HG03045 (cell line): ENCODE data around the gene MT1H.
A peak's percentile ranks its signal among the peaks of the same experiment; 100 is the strongest.
"Not testable (repeated sequence)": the region's sequence is repeated elsewhere in the genome, so short reads cannot be mapped to it uniquely, and the experiment has no call there.

Source experiments
- ATAC-seq: cut with Tn5 transposase; IDR thresholded peaks from one replicate; pipeline ENCODE4 v1.9.1; 2021; ENCODE audit warnings: mild to moderate bottlenecking, moderate library complexity; ENCODE audit not compliant: unreplicated experiment

The MT1H gene

GRCh38 chr16:56669005-56669839 is at the start of gene MT1H:
TSS of gene MT1H (plus strand) at chr16:56669814. CDS start at chr16:56669885, 71 bp downstream.
- no peak for ATAC-seq

DNA sequence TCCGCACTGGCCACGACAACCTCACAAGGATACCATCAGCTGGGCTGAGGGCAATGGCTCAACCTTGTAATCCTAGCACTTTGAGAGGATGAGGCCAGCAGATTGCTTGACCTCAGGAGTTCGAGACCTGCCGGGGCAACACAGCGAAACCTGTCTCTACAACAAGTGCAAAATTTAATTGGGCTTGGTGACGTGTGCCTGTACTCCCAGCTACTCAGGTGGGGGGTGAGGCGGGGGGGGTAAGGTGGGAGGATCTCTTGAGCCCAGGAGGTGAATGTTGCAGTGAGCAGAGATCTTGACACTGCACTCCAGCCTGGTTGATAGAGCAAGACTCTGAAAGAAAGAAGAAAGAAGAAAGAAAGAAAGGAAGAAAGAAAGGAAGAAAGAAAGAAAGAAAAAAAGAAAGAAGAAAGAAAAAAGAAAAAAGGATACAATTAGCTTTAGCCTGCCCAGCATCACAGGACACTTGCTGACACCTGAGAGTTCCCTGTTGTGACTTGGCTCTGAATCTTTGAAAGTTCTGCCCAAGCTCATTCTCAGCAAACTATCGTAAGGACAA is 49.2 kb upstream of the MT1H start:
- ATAC-seq = no peak

DNA sequence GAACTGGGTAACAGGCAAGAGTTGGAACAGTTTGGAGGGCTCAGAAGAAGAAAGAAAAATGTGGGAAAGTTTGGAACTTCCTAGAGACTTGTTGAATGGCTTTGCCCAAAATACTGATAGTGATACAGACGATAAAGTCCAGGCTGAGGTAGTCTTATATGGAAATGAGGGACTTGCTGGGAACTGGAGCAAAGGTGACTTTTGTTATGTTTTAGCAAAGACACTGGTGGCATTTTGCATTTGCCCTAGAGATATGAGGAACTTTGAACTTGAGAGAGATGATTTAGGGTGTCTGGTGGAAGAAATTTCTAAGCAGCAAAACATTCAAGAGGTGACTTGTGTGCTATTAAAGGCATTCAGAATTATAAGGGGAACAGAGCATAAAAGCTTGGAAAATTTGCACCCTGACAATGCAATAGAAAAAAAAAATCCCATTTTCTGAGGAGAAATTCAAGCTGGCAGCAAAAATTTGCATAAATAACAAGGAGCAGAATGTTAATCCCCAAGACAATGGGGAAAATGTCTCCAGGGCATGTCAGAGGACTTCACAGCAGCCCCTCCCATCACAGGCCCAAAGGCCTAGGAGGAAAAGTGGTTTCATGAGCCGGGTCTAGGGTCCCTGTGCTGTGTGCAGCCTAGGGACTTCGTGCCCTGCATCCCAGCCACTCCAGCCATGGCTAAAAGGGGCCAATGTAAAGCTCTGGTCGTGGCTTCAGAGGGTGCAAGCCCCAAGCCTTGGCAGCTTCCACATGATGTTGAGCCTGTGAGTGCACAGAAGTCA is 47.8 kb upstream of the MT1H start:
- ATAC-seq = not testable (repeated sequence)

GRCh38 chr16:56623184-56623583 is 46.4 kb upstream of the MT1H start:
- ATAC-seq = not testable (repeated sequence)

DNA sequence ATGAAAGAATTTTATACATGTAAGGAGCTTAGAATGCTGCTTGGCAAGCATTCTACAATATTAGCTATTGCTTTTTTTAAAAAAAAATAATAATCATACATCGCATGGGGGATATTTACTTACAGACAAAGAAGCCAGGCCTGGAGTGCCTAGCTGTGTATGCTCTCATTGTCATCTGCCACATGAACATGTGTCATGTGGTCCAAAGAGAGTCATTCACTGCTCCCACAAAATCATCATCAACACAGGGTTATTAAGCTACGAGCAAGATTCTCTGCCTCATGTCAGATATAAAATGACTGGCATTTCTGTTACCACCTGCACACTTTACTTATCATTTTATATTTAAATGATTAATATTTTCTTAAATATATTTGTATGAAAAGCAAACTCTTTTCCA is 46.0 kb upstream of the MT1H start:
- no peak for ATAC-seq

- peak; percentile 47 for ATAC-seq
Observed at GRCh38 chr16:56625140-56625942, 44.3 kb upstream of the MT1H start, which contains the start of gene MT1E. TSS of gene MT1E (plus strand) at chr16:56625781. CDS start at chr16:56625852, 71 bp downstream.

DNA sequence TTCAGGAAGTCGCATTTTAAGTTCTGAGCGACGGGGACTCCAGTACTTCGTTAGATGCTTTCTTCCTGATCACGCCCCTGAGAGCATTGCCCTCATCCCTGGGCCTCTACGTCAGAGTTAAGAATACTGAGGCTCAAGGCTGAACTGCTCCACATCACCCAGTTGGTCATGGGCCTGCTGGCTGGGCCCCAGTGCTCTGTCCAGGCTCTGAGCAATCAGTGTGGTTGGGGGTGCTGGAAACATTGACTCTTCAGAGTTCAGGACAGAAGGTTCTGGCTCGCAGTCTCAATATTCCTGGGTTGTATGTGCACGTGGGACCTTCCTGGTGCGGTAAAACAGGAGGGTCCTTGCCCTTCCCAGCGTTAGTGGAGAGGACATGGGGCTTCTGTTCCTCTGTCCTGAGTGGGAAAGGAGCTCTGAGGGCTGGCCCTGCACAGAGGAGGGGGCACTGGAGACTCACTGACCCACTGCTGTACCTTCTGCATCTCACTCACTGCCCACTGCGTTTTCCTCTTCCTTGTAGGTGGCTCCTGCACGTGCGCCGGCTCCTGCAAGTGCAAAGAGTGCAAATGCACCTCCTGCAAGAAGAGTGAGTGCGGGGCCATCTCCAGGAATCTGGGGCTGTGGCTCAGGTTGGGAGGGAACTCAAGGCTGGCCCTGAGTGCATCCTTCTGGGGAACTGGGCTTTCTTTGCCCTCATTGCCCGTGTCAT is 43.5 kb upstream of the MT1H start:
- ATAC-seq = no peak

- ATAC-seq = no peak
Observed at GRCh38 chr16:56626685-56627084, 42.9 kb upstream of the MT1H start.

DNA sequence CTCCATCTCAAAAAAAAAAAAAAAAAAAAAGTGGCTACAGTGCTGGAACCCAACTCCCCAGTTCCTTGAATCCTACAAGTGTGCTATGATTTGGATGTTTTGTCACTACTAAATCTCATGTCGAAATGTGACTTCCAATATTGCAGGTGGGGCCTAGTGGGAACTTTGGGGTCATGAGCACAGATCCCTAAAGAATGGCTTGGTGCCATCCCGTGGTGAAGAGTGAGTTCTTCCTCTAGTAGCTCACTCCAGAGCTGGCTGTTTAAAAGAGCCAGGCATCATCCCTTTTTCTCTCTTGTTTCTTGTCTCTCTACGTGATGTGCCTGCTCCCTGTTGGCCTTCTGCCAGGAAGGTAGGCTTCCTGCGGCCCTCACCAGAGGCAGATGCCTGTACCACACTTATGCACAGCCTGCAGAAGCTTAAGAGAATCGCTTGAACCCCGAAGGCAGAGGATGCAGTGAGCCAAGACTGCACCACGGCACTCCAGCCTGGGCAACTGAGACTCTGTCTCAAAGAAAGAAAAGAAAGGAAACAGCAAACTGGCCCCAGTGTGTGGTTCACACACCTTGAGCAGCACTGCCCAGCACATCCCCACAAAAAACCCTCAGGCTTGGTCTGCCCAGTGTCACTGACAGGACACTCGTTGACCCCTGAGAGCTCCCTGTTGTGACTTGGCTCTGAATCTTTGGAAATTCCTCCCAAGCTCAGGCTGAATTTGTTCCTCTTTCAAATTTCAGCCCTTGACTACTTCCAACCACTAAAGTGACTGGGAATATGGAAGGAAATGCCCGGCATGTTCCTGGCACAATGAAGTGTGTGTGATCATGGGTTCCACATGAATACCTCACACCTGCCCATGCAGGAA is 40.9 kb upstream of the MT1H start:
- ATAC-seq = no peak

- no peak for ATAC-seq
Observed at GRCh38 chr16:56629531-56629930, 40.1 kb upstream of the MT1H start.

DNA sequence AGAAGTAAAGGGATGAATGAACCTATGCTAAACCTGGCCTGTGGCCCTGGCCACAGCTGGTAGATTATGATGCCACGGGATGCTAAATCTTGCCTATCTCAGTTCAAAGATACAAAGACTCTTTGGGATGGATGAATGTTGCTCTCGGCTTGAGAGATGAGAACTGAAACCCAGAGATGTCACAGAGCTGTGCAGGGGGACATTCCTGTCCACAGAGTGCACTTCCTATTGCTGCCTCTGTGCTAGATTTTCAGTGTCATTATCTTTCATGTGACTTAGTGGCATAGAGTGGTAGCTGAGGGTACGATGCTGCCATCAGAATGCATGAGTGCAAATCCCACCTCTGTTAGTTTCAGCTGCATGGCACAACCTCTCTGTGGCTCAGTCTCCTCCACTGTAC is 39.5 kb upstream of the MT1H start:
- ATAC-seq = peak; percentile 46

DNA sequence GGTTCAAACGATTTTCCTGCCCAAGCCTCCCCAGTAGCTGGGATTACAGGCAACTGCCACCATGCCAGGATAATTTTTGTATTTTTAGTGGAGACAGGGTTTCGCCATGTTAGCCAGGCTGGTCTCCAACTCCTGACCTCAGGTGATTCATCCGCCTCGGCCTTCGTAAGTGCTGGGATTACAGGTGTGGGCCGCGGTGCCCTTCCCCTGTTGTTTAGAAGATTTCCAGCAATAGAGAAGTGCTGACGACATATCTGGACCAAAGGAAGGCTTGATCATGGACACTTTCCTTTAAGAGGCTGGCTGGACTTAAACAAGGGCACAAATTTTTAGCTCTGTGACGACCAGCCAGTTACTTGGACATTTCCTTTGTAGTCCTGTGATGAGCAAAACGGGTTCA is 38.4 kb upstream of the MT1H start:
- no peak for ATAC-seq

DNA sequence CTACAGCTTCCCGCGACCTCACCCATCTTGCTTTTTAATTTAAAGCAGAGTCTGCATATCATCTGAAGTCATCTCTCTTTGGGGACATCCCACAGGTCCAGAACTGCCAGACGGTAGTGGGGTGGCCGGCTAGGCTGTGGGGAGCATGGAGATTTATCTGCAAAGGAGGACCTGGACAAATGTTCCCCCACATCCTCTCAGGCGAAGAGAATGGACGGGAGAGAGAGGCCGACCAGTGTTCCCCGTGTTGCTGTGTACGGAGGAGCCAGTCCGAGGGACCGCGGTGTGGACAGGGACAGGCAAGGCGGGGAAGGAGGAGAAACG is 37.8 kb upstream of the MT1H start:
- ATAC-seq = no peak

DNA sequence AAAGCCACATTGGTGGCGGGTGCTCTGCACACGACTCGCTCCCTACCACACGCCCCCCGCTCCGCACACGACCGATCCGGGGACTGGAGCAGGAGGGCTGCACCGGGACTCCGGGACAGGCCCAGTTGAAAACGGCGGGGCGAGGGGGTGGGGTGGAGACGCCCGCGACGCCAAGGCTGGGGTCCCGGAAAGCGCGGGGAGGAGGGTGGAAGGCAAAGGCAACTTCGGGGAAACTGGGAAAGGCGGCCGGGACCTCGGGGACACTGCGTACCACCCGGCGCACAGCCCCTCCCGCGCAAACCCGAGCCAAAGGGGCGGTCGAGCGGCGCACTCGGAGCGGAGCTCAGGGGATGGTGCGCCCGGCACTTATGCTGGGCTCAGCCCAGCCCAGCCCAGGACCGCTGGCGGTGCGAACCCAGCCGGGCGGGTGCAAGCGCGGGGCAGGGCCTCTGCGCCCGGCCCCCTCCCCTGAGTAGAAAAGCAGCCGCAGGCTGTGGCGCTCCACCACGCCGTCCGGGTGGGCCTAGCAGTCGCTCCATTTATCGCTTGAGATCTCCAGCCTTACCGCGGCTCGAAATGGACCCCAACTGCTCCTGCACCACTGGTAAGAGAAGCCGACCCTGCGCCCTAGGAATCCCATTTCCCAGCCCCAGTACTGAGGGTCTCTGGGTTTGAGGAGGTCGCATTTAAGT is 37.3 kb upstream of the MT1H start, which contains the start of gene MT1M:
Gene MT1M (plus strand): TSS at position 504 of the 692 bp plus-strand sequence. CDS start 73 bp downstream, at position 577.
- no peak for ATAC-seq

DNA sequence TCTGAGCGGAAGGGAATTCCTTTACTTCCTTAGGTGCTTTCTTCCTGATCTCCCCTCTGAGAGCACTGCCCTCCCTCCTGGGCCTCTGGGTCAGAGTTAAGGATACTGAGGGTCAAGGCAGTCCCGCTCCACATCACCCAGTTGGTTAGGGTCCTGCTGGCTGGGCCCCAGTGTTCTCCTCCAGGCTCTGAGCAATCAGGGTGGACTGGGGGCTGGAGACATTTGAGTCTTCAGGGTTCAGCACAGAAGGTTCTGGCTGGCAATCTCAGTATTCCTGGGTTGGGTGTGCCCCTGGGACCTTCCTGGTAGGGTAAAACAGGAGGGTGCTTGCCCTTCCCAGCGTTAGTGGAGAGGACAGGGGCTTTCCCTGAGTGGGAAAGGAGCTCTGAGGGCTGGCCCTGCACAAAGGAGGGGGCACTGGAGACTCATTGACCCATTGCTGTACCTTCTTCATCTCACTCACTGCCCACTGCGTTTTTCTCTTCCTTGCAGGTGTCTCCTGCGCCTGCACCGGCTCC is 36.7 kb upstream of the MT1H start:
- ATAC-seq = no peak

- ATAC-seq = no peak
Observed at GRCh38 chr16:56633535-56633934, 36.1 kb upstream of the MT1H start.

- no peak for ATAC-seq
Observed at GRCh38 chr16:56634715-56635440, 34.7 kb upstream of the MT1H start.

DNA sequence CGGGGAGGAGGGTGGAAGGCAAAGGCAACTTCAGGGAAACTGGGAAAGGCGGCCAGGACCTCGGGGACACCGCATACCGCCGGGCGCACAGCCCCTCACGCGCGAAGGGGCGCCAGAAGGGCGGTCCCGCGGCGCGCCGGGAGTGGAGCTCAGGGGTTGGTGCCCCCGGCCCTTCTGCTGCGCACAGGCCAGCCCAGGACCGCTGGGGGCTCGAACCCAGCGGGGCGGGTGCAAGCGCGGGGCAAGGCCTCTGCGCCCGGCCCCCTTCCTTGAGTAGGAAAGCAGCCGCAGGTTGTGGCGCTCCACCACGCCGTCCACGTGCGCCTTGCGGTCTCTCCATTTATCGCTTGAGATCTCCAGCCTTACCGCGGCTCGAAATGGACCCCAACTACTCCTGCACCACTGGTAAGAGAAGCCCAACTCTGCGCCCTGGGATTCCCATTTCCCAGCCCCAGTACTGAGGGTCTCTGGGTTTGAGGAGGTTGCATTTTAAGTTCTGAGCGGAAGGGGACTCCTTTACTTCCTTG is 34.1 kb upstream of the MT1H start:
- no peak for ATAC-seq
